Pancreas (tissue), 10 donors: ENCODE results near the gene INAFM2. TPM values are rescaled to one million over a fixed set of nuclear protein-coding genes. Genes with fewer than 3 reads are reported as not detected.

Experiments
- ATAC-seq, 4 donors: fragments of 200-7000 bp; cut with Tn5 transposase; one replicate each; pipeline versions ENCODE4 v1.8.0 to v1.9.1; 2020; ENCODE audit warnings: mild to moderate bottlenecking in 4 of 4, moderate library complexity in 4 of 4
- DNase-seq, 6 donors: peaks; one replicate each; pipeline ENCODE4 v3.0.0-alpha.2; 2020
- FAIRE-seq: peaks from 2 replicates; lab custom pipeline; 2012; peaks lifted over from hg19 to GRCh38; lab: Jason Lieb, UNC
- H3K27ac ChIP-seq, 4 donors: fragments of 200-600 bp; sonication (generic); 1 replicate in 3 of 4; 2 replicates in 1 of 4; pipeline versions ENCODE4 v1.5.0 to v1.8.0; 2020
- H3K27me3 ChIP-seq, 4 donors: fragments of 200-600 bp; one replicate each; pipeline ENCODE4 v1.8.0; 2021
- H3K36me3 ChIP-seq, 3 donors: fragments of 200-600 bp; sonication (generic) in 1 of 3; one replicate each; pipeline versions ENCODE4 v1.5.0 to v1.8.0; 2020 to 2021
- H3K4me1 ChIP-seq, 3 donors: fragments of 200-600 bp; one replicate each; pipeline ENCODE4 v1.8.0; 2021
- H3K4me3 ChIP-seq, 4 donors: fragments of 200-600 bp; sonication (generic) in 2 of 4; one replicate each; pipeline versions ENCODE4 v1.5.0 to v1.8.0; 2020 to 2021
- H3K9me3 ChIP-seq, 4 donors: fragments of 200-600 bp; one replicate each; pipeline ENCODE4 v1.8.0; 2021
- CTCF ChIP-seq, 4 donors: fragments of 200-600 bp; sonication (generic) in 3 of 4; IDR thresholded peaks; one replicate each; pipeline versions ENCODE4 v1.5.0 to v1.8.0; 2021; ENCODE audit warnings: antibody characterized with exemption in 4 of 4
- WGBS, 2 donors: extraction: QIAGEN DNeasy Blood & Tissue Kit; methylation state at CpG; one replicate each; pipeline ENCODE4 v1.1.7; 2013; 5-methylcytosine and 5-hydroxymethylcytosine counted together
- intact Hi-C, 3 donors: fragments of 100-400 bp; cut with DNase I; formaldehyde crosslinking; loops; one replicate each; pipeline versions ENCODE4 v1.11.1 to v1.14.2; 2022
- polyA plus RNA-seq, 2 donors: library from polyadenylated mRNA; stranded (reverse); fragments of 200-250 nt; gene quantifications; one replicate each; pipeline ENCODE4 v1.2.3, GENCODE V29; 2013
- total RNA-seq, 6 donors: library from RNA; stranded (reverse); fragmentation: NEBNext Ultra II Directional in 4 of 6; extraction: Animal tissue kit (Norgen Biotek cat#: 25700) in 4 of 6; gene quantifications; one replicate each; pipeline versions ENCODE4 v1.2.1 to v1.2.4, GENCODE V29; 2021 to 2023
- donor health status: healthy with polysubstance abuse.
- donor health status: DM: no; HTN: no; CAD: no; lungs with moderate emphysema.
- donor health status: DM: no; HTN: no; CAD: no.
- donor health status: control.
- donor health status: control.
- donor health status: Bipolar disorder and iron deficiency.
- donor health status: DM: yes; HTN: yes; CAD: no.
- donor health status: DM: no; HTN: no; CAD: no.
- donor health status: DM: no; HTN: no; CAD: no.
- donor health status: DM: yes; HTN: yes; CAD: no.

INAFM2 gene
- total and polyA plus RNA-seq, 8 donors = 6.5 to 16.4 (median 11.3) TPM

GRCh38 chr15:40338041-40338657 lies 14.7 kb downstream of the INAFM2 start:
- FAIRE-seq (no peak), ATAC-seq (peak; percentile 39 to 54 (median 48)), DNase-seq (peak; percentile 63 to 89 (median 76))
- H3K9me3 ChIP-seq = no peaks in the 10 kb centered on the region
- peaks cover 0 to 26% (median 4%) of the 10 kb centered on the region in 3 donors for H3K4me1 ChIP-seq
- peak overlapping the region in 2 of 4 donors; percentile 13 to 35 for H3K4me3 ChIP-seq
- 24 to 32% methylated on average over 11 of the region's 11 CpGs for WGBS, 2 donors
- intact Hi-C loops = loop anchor here in 1 of 3 donors (5.0 kb wide), 1 partner anchor 56 kb away; the partner anchor contains the start of gene ANKRD63
- H3K36me3 ChIP-seq = no peaks in the 10 kb centered on the region
- peak; percentile 44 to 63 (median 52) for TF ChIP-seq CTCF (IDR thresholded peaks at IDR 0.05)
- H3K27me3 ChIP-seq = no peaks in the 10 kb centered on the region
- peak overlapping the region; percentile 72 to 87 (median 82) for H3K27ac ChIP-seq

GRCh38 chr15:40338921-40339620 lies 15.6 kb downstream of the INAFM2 start:
- H3K36me3 ChIP-seq = no peaks in the 10 kb centered on the region
- no peak for TF ChIP-seq CTCF (IDR thresholded peaks at IDR 0.05)
- peak overlapping the region; percentile 72 to 87 (median 82) for H3K27ac ChIP-seq
- no peaks in the 10 kb centered on the region for H3K27me3 ChIP-seq
- peak overlapping the region in 2 of 4 donors; percentile 27 to 35 for H3K4me3 ChIP-seq
- intact Hi-C loops = loop anchor here in 1 of 3 donors (5.0 kb wide), 1 partner anchor 57 kb away; the partner anchor contains the start of gene ANKRD63
- WGBS, 2 donors = 57 to 63% methylated on average over 11 of the region's 11 CpGs
- peak; percentile 25 to 66 (median 62) for ATAC-seq
- no peaks in the 10 kb centered on the region for H3K9me3 ChIP-seq
- no peak for FAIRE-seq
- peaks cover 0 to 24% (median 4%) of the 10 kb centered on the region in 3 donors for H3K4me1 ChIP-seq
- peak in 5 of 6 donors; percentile 55 to 87 (median 77) for DNase-seq

GRCh38 chr15:40339621-40339945 lies 16.1 kb downstream of the INAFM2 start:
- peaks cover 0 to 21% (median 4%) of the 10 kb centered on the region in 3 donors for H3K4me1 ChIP-seq
- no peak for DNase-seq

GRCh38 chr15:40340038-40340739 lies 16.7 kb downstream of the INAFM2 start:
- no peak for TF ChIP-seq CTCF (IDR thresholded peaks at IDR 0.05)
- DNase-seq (peak in 5 of 6 donors; percentile 41 to 85 (median 72)), FAIRE-seq (no peak), ATAC-seq (peak; percentile 33 to 54 (median 45))
- Histone ChIP-seq H3K36me3 (no peaks in the 10 kb centered on the region), H3K9me3 (no peaks in the 10 kb centered on the region), H3K4me3 (peak overlapping the region in 2 of 4 donors; percentile 27 to 35), H3K27ac (peak overlapping the region; percentile 72 to 87 (median 82)), H3K27me3 (no peaks in the 10 kb centered on the region), H3K4me1 (peaks cover 0 to 14% (median 4%) of the 10 kb centered on the region in 3 donors)
- intact Hi-C loops = loop anchor here in 1 of 3 donors (10.0 kb wide), 2 partner anchors 55 to 85 kb away; partner anchors contain the start of gene ANKRD63
- WGBS, 2 donors = 54 to 62% methylated on average over 14 of the region's 14 CpGs

More at GRCh38 chr15:40339621-40339945, 16.1 kb downstream of the INAFM2 start:
- Histone ChIP-seq H3K36me3 (no peaks in the 10 kb centered on the region), H3K27me3 (no peaks in the 10 kb centered on the region), H3K4me3 (peak overlapping the region in 2 of 4 donors; percentile 27 to 35), H3K9me3 (no peaks in the 10 kb centered on the region), H3K27ac (peak overlapping the region; percentile 72 to 87 (median 82))
- TF ChIP-seq CTCF (IDR thresholded peaks at IDR 0.05) = no peak
- intact Hi-C loops = loop anchor here in 1 of 3 donors (5.0 kb wide), 1 partner anchor 57 kb away; the partner anchor contains the start of gene ANKRD63
- no peak for FAIRE-seq
- no peak for ATAC-seq
- WGBS, 2 donors = 72 to 74% methylated on average over 6 to 7 of the region's 7 CpGs
